SK-N-SH (cell line): ENCODE results near the gene FEM1B. TPM values are rescaled to one million over a fixed set of nuclear protein-coding genes. Genes with fewer than 3 reads are reported as not detected.

Experiments
- CTCF ChIA-PET: fragments of 300-600, 350-600 bp; formaldehyde crosslinking; extraction: SDS; loops from one replicate; lab custom pipeline; 2021; lab: Yijun Ruan, JAX
- POLR2A ChIA-PET: fragments of 350-600 bp; sonication (Branson Sonifier 250); formaldehyde crosslinking; extraction: SDS; loops from one replicate; lab custom pipeline; 2020; ENCODE audit warnings: antibody characterized with exemption, inconsistent platforms; lab: Yijun Ruan, JAX
- DNase-seq: peaks from one replicate; pipeline ENCODE4 v3.0.0; 2012
- H2AFZ ChIP-seq: fragments of 200-600 bp; sonication (generic); 2 replicates; pipeline ENCODE4 v1.8.1; 2016; ENCODE audit warnings: antibody characterized with exemption, mild to moderate bottlenecking, low read depth
- H3F3A ChIP-seq: fragments of 200-600 bp; sonication (generic); replicated peaks from 2 replicates; pipeline ENCODE3; 2016; ENCODE audit warnings: antibody characterized with exemption, mild to moderate bottlenecking; ENCODE audit not compliant: insufficient read depth
- H3K27ac ChIP-seq, 2 experiments: fragments of 200-500 bp in 1 of 2; fragments of 200-600 bp in 1 of 2; sonication (Bioruptor generic) in 1 of 2; sonication (generic), shearing (Covaris generic) in 1 of 2; 2 replicates each; pipeline versions ENCODE4 v1.5.1 to v1.6.1; 2014 to 2016; ENCODE audit warnings: low read depth in 2 of 2, inconsistent platforms in 1 of 2, low read length in 1 of 2, mild to moderate bottlenecking in 1 of 2, mixed read lengths in 1 of 2
- H3K27me3 ChIP-seq: fragments of 200-600 bp; sonication (generic), shearing (Covaris generic); 2 replicates; pipeline ENCODE4 v1.6.1; 2016; ENCODE audit warnings: mixed run types; ENCODE audit not compliant: insufficient read depth
- H3K36me3 ChIP-seq, 2 experiments: fragments of 200-500 bp in 1 of 2; fragments of 200-600 bp in 1 of 2; sonication (Bioruptor generic) in 1 of 2; sonication (generic) in 1 of 2; replicated peaks in 1 of 2; 2 replicates each; pipeline versions ENCODE3 to v1.5.1; 2014 to 2016; ENCODE audit warnings: low read length in 1 of 2, mild to moderate bottlenecking in 1 of 2; ENCODE audit not compliant: insufficient read depth in 2 of 2, control insufficient read depth in 1 of 2
- H3K4me1 ChIP-seq, 2 experiments: fragments of 200-500 bp in 1 of 2; fragments of 200-600 bp in 1 of 2; sonication (Bioruptor generic) in 1 of 2; sonication (generic), shearing (Covaris generic) in 1 of 2; 2 replicates each; pipeline versions ENCODE4 v1.5.1 to v1.6.1; 2014 to 2016; ENCODE audit warnings: low read depth in 1 of 2, low read length in 1 of 2, mixed run types in 1 of 2; ENCODE audit not compliant: insufficient read depth in 2 of 2, control insufficient read depth in 1 of 2
- H3K4me2 ChIP-seq: fragments of 200-600 bp; sonication (generic), shearing (Covaris generic); 2 replicates; pipeline ENCODE4 v1.6.1; 2017; ENCODE audit warnings: mixed run types
- H3K4me3 ChIP-seq, 2 experiments: fragments of 200-500 bp in 1 of 2; fragments of 200-600 bp in 1 of 2; sonication (Bioruptor generic) in 1 of 2; sonication (generic), shearing (Covaris generic) in 1 of 2; 2 replicates each; pipeline versions ENCODE4 v1.5.1 to v1.8.1; 2014 to 2016; ENCODE audit warnings: low read depth in 2 of 2, inconsistent platforms in 1 of 2, low read length in 1 of 2, mild to moderate bottlenecking in 1 of 2, mixed read lengths in 1 of 2, moderate library complexity in 1 of 2
- H3K79me2 ChIP-seq: fragments of 200-600 bp; sonication (generic); 2 replicates; pipeline ENCODE4 v1.8.1; 2017; ENCODE audit warnings: mild to moderate bottlenecking; ENCODE audit not compliant: insufficient read depth
- H3K9ac ChIP-seq: fragments of 200-600 bp; sonication (generic); 2 replicates; pipeline ENCODE4 v1.6.1; 2017; ENCODE audit warnings: mixed run types
- H3K9me2 ChIP-seq: fragments of 200-600 bp; sonication (generic); 2 replicates; pipeline ENCODE4 v1.6.1; 2017; ENCODE audit warnings: mixed run types
- H3K9me3 ChIP-seq: fragments of 200-600 bp; sonication (generic); 2 replicates; pipeline ENCODE4 v1.6.1; 2017; ENCODE audit warnings: mixed run types, mild to moderate bottlenecking, moderate library complexity
- H4K20me1 ChIP-seq: fragments of 200-600 bp; sonication (generic); 2 replicates; pipeline ENCODE4 v1.6.1; 2017; ENCODE audit warnings: mild to moderate bottlenecking, mixed run types; ENCODE audit not compliant: insufficient read depth
- FOSL2 ChIP-seq: IDR thresholded peaks from 2 replicates; pipeline ENCODE4 v1.4.0; 2012; ENCODE audit warnings: low read depth, mild to moderate bottlenecking, moderate library complexity, borderline replicate concordance
- GABPA ChIP-seq: IDR thresholded peaks from 2 replicates; pipeline ENCODE4 v1.4.0; 2012; ENCODE audit warnings: low read depth, mild to moderate bottlenecking
- GATA2 ChIP-seq: sonication (generic); formaldehyde crosslinking; IDR thresholded peaks from 2 replicates; pipeline ENCODE4 v1.5.0; 2020; ENCODE audit warnings: mild to moderate bottlenecking, missing genetic modification reagents
- IRF3 ChIP-seq: fragments of 150-350 bp; IDR thresholded peaks from 2 replicates; pipeline ENCODE4 v1.6.1; 2016; ENCODE audit warnings: mild to moderate bottlenecking, low read depth, low read length
- MAX ChIP-seq: IDR thresholded peaks from 2 replicates; pipeline ENCODE4 v1.4.0; 2012; ENCODE audit warnings: low read depth
- NFIC ChIP-seq: IDR thresholded peaks from 2 replicates; pipeline ENCODE4 v1.4.0; 2012; ENCODE audit warnings: borderline replicate concordance
- RFX5 ChIP-seq: IDR thresholded peaks from 2 replicates; pipeline ENCODE4 v1.6.1; 2012; ENCODE audit warnings: mild to moderate bottlenecking, improper control_type of control experiment, low read length
- RXRA ChIP-seq: IDR thresholded peaks from 2 replicates; pipeline ENCODE4 v1.4.0; 2012; ENCODE audit warnings: low read depth, mild to moderate bottlenecking, borderline replicate concordance
- TCF12 ChIP-seq: IDR thresholded peaks from 2 replicates; pipeline ENCODE4 v1.4.0; 2012
- ZBTB33 ChIP-seq: IDR thresholded peaks from 2 replicates; pipeline ENCODE4 v1.4.0; 2012; ENCODE audit warnings: low read depth, borderline replicate concordance
- WGBS: methylation state at CpG from one replicate; pipeline ENCODE4 v1.1.6; 2017; ENCODE audit warnings: low lambda C conversion rate; 5-methylcytosine and 5-hydroxymethylcytosine counted together
- polyA plus RNA-seq, 3 experiments: library from polyadenylated mRNA; depleted of rRNA; stranded (reverse); fragments of >200 nt; gene quantifications; 2 replicates each; pipeline ENCODE4 v1.2.3, GENCODE V29; 2012
- TF ChIP-seq, protein P1 (sequence below): IDR thresholded peaks from 2 replicates; pipeline ENCODE4; 2012

Gene FEM1B
- polyA plus RNA-seq, 1 of the 3 experiments (the other 2 are of a cell fraction), result 14.0 TPM

- peaks cover 12% of the 10 kb centered on the region; the same call in 1 of the 2 replicates for H4K20me1 ChIP-seq
- H3F3A ChIP-seq, result peaks cover 4% of the 10 kb centered on the region
- no peak for DNase-seq
- no peaks in the 10 kb centered on the region for H3K36me3 ChIP-seq
- H3K4me3 ChIP-seq, result peak overlapping the region; percentile 74 to 96
- TF ChIP-seq IRF3 (no peak), MAX (no peak), FOSL2 (no peak), TCF12 (no peak), GABPA (no peak), NFIC (no peak), RFX5 (no peak), RXRA (no peak), ZBTB33 (no peak), GATA2 (CRISPR knock-in tag) (no peak)
- TF ChIP-seq, protein P1, sequence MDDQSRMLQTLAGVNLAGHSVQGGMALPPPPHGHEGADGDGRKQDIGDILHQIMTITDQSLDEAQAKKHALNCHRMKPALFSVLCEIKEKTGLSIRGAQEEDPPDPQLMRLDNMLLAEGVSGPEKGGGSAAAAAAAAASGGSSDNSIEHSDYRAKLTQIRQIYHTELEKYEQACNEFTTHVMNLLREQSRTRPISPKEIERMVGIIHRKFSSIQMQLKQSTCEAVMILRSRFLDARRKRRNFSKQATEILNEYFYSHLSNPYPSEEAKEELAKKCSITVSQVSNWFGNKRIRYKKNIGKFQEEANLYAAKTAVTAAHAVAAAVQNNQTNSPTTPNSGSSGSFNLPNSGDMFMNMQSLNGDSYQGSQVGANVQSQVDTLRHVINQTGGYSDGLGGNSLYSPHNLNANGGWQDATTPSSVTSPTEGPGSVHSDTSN, result no peak
- TF ChIP-seq, all 33 proteins: peak for 0
- Histone ChIP-seq H3K9me2 (no peaks in the 10 kb centered on the region), H3K27me3 (no peaks in the 10 kb centered on the region), H2AFZ (peak overlapping the region; percentile 83; the same call in 1 of the 2 replicates), H3K9me3 (no peaks in the 10 kb centered on the region), H3K4me2 (peak overlapping the region; percentile 89), H3K79me2 (peaks cover 52% of the 10 kb centered on the region), H3K9ac (peak overlapping the region; percentile 91), H3K4me1 (peaks cover 10 to 37% of the 10 kb centered on the region in 2 experiments; a peak in 2 of 4 replicates), H3K27ac (peak overlapping the region; percentile 52 to 85)
- WGBS, result 0% methylated on average over 10 of the region's 39 CpGs
- ChIA-PET POLR2A (interaction anchor here (0.6 to 1.7 kb wide), 4 partner anchors 24 to 388 kb away, joined by 3 read pairs; partner anchors contain the start of gene FEM1B), CTCF (interaction anchor here (0.6 to 4.0 kb wide), 5 partner anchors 18 to 365 kb away, joined by 3 to 21 read pairs (median 6); no protein-coding TSS in a partner anchor)
Observed at GRCh38 chr15:68228971-68229385, 48.6 kb upstream of the FEM1B start.
